ENCODE data around the gene CFD.

DNA sequence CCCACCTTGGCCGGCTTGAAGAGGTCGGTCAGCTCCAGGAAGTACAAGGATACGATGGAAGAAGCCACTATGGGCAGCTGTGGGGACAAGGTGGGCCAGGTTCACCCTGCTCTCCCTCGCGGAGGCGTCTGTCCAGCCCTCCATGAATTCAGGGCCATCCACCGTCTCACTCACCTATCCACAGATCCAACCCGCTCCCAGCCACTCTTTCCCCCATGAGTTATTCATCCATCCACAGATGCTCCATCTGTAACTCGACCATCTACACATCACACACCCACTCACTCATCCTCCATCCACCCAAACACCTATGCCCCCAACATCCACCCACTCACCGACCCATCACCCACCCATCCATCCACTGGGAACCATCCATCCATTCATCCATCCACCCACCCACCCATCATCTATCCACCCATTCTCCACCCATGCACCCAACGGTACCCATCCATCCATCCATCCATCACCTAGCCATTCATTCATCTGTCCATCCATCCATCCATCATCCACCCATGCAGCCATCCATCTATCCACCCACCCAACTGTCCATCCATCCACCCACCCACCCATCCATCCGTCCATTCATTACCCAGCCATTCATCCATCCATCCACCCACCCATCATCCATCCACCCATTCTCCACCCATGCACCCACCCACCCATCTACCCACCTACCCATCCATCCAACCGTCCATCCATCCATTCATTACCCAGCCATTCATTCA, 43.5 kb upstream of the CFD start:
- TF ChIP-seq HNF4G (IDR thresholded peaks at IDR 0.05): no peak
- TF ChIP-seq TAF1 (conservative IDR thresholded peaks at IDR 0.05): no peak
- TF ChIP-seq, protein P1, sequence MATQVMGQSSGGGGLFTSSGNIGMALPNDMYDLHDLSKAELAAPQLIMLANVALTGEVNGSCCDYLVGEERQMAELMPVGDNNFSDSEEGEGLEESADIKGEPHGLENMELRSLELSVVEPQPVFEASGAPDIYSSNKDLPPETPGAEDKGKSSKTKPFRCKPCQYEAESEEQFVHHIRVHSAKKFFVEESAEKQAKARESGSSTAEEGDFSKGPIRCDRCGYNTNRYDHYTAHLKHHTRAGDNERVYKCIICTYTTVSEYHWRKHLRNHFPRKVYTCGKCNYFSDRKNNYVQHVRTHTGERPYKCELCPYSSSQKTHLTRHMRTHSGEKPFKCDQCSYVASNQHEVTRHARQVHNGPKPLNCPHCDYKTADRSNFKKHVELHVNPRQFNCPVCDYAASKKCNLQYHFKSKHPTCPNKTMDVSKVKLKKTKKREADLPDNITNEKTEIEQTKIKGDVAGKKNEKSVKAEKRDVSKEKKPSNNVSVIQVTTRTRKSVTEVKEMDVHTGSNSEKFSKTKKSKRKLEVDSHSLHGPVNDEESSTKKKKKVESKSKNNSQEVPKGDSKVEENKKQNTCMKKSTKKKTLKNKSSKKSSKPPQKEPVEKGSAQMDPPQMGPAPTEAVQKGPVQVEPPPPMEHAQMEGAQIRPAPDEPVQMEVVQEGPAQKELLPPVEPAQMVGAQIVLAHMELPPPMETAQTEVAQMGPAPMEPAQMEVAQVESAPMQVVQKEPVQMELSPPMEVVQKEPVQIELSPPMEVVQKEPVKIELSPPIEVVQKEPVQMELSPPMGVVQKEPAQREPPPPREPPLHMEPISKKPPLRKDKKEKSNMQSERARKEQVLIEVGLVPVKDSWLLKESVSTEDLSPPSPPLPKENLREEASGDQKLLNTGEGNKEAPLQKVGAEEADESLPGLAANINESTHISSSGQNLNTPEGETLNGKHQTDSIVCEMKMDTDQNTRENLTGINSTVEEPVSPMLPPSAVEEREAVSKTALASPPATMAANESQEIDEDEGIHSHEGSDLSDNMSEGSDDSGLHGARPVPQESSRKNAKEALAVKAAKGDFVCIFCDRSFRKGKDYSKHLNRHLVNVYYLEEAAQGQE (IDR thresholded peaks at IDR 0.05): no peak
- TF ChIP-seq RAD21 (IDR thresholded peaks at IDR 0.05): no peak
- TF ChIP-seq CTCF (IDR thresholded peaks at IDR 0.05; ENCODE audit: low read depth, low read length, missing input control): no peak
- TF ChIP-seq, protein P2, sequence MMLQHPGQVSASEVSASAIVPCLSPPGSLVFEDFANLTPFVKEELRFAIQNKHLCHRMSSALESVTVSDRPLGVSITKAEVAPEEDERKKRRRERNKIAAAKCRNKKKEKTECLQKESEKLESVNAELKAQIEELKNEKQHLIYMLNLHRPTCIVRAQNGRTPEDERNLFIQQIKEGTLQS (IDR thresholded peaks at IDR 0.05): no peak
- TF ChIP-seq RXRA (IDR thresholded peaks at IDR 0.05): no peak
- TF ChIP-seq SP1 (IDR thresholded peaks at IDR 0.05): no peak
- no peak for TF ChIP-seq MAX (IDR thresholded peaks at IDR 0.05)
- no peak for TF ChIP-seq JUND (IDR thresholded peaks at IDR 0.05)
- TF ChIP-seq YY1 (IDR thresholded peaks at IDR 0.05): no peak
- no peak for TF ChIP-seq FOXA1 (IDR thresholded peaks at IDR 0.05)
